ENCODE results near the gene KCNMB2. TPM values are rescaled to one million over a fixed set of nuclear protein-coding genes. Genes with fewer than 3 reads are reported as not detected.

KCNMB2 gene
- total RNA-seq, 1 experiment from 2014 or later, result not detected

DNA sequence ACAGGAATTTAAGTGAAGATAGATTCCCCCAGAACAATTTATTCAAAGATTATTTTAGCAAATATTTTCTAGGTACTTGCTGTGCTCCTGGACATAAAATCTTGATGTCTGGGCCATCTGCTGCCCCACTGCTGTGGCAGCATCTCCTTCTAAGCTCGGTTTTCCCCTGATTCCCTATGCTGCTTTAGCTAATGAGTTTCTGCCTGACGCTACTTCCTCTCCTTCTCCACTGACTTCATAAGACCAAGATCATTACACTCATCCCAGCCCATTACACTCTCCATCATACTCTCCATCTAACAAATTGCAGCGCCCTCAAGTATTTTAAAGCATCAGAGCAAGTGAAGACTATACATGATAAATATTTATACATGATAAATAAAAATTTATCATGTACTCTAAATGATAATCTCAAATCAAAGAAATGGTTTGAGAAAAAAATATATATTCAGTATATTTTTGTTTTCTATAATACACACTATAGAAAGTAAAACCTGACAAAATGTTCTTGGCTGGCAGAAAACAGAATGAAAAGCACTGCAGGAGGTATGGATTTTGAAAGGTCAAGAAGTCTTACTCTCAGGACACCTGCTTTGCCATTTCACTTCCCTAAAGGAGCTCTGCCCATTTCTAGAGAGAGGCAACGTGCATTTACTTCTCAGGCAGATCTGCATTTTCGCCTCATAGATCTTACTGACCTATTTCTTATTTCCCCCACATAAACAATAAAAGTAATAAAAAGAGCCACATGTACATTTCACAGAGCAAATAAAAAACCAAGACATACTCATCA is 232.0 kb downstream of the KCNMB2 start:
- ChIA-PET CTCF (no interaction called here), POLR2A (no interaction called here)
- H3K4me3 Mint-ChIP-seq (ENCODE audit: unreplicated experiment), result no peak overlapping the region
- TF ChIP-seq, protein P1, sequence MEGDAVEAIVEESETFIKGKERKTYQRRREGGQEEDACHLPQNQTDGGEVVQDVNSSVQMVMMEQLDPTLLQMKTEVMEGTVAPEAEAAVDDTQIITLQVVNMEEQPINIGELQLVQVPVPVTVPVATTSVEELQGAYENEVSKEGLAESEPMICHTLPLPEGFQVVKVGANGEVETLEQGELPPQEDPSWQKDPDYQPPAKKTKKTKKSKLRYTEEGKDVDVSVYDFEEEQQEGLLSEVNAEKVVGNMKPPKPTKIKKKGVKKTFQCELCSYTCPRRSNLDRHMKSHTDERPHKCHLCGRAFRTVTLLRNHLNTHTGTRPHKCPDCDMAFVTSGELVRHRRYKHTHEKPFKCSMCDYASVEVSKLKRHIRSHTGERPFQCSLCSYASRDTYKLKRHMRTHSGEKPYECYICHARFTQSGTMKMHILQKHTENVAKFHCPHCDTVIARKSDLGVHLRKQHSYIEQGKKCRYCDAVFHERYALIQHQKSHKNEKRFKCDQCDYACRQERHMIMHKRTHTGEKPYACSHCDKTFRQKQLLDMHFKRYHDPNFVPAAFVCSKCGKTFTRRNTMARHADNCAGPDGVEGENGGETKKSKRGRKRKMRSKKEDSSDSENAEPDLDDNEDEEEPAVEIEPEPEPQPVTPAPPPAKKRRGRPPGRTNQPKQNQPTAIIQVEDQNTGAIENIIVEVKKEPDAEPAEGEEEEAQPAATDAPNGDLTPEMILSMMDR (IDR thresholded peaks at IDR 0.05; ENCODE audit: insufficient read depth in 1 of 2, low read depth in 1 of 2, low read length in 1 of 2, severe bottlenecking in 1 of 2, unreplicated experiment in 1 of 2), result no peak
- intact Hi-C loops (cut with micrococcal nuclease; ENCODE audit: unreplicated experiment), result no loop called here
- no peaks in the 10 kb centered on the region for H3K36me3 ChIP-seq (ENCODE audit: control insufficient read depth, insufficient read depth, low read length)
- no TSS peak for BruUV-seq (replicated peaks)
- H3K9me3 ChIP-seq, result no peaks in the 10 kb centered on the region
- H3K27me3 Mint-ChIP-seq (ENCODE audit: insufficient read depth, unreplicated experiment), result no peaks in the 10 kb centered on the region
- DNase-seq, result no peak
- H3K27me3 ChIP-seq (replicated peaks; ENCODE audit: control insufficient read depth, insufficient read depth, low read length), result no peaks in the 10 kb centered on the region
- H3K4me3 ChIP-seq (ENCODE audit: low read depth, low read length), result no peak overlapping the region
- H3K36me3 Mint-ChIP-seq (ENCODE audit: insufficient read depth, unreplicated experiment), result no peaks in the 10 kb centered on the region
- H3K4me1 Mint-ChIP-seq (ENCODE audit: low read depth, unreplicated experiment), result no peaks in the 10 kb centered on the region
- no peak overlapping the region for H3K27ac Mint-ChIP-seq (ENCODE audit: unreplicated experiment)
- H3K9me3 Mint-ChIP-seq (ENCODE audit: unreplicated experiment), result no peaks in the 10 kb centered on the region
- no peaks in the 10 kb centered on the region for H3K4me1 ChIP-seq

- no TSS peak for BruUV-seq (replicated peaks)
- POLR2A ChIA-PET, result no interaction called here
- CTCF ChIA-PET, result no interaction called here
- Histone ChIP-seq H3K36me3 (ENCODE audit: control insufficient read depth, insufficient read depth, low read length) (no peaks in the 10 kb centered on the region), H3K4me3 (ENCODE audit: low read depth, low read length) (no peak overlapping the region), H3K27me3 (replicated peaks; ENCODE audit: control insufficient read depth, insufficient read depth, low read length) (no peaks in the 10 kb centered on the region), H3K9me3 (no peaks in the 10 kb centered on the region), H3K4me1 (no peaks in the 10 kb centered on the region)
- Mint-ChIP-seq H3K4me1 (ENCODE audit: low read depth, unreplicated experiment) (no peaks in the 10 kb centered on the region), H3K27me3 (ENCODE audit: insufficient read depth, unreplicated experiment) (no peaks in the 10 kb centered on the region), H3K4me3 (ENCODE audit: unreplicated experiment) (no peak overlapping the region), H3K9me3 (ENCODE audit: unreplicated experiment) (no peaks in the 10 kb centered on the region), H3K27ac (ENCODE audit: unreplicated experiment) (no peak overlapping the region), H3K36me3 (ENCODE audit: insufficient read depth, unreplicated experiment) (no peaks in the 10 kb centered on the region)
- DNase-seq, result no peak
- intact Hi-C loops (cut with micrococcal nuclease; ENCODE audit: unreplicated experiment), result no loop called here
- TF ChIP-seq, protein P1 (IDR thresholded peaks at IDR 0.05; ENCODE audit: insufficient read depth in 1 of 2, low read depth in 1 of 2, low read length in 1 of 2, severe bottlenecking in 1 of 2, unreplicated experiment in 1 of 2), result no peak
Observed at GRCh38 chr3:178771511-178771910, 235.3 kb downstream of the KCNMB2 start.

DNA sequence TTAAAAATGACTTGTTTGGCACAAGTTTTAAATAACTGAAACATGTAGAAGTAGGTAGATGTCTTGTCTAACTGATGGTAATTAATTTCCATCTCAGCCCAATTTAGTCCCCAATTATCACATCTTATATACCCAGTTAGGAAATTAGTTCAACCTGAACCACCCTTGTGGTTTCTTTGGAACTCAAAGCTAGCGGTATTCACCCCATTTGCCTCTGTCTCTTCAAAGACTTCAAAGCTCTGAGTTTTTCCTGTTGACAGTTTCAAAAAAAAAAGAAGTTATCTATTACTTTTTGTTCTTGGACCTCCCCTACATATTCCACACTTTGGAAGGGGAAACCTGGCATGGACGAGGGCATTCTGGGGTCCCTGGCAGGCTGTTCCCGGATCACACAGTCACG is 236.5 kb downstream of the KCNMB2 start:
- ChIA-PET CTCF (no interaction called here), POLR2A (no interaction called here)
- no peaks in the 10 kb centered on the region for H3K36me3 ChIP-seq (ENCODE audit: control insufficient read depth, insufficient read depth, low read length)
- Mint-ChIP-seq H3K36me3 (ENCODE audit: insufficient read depth, unreplicated experiment) (no peaks in the 10 kb centered on the region), H3K27ac (ENCODE audit: unreplicated experiment) (no peak overlapping the region), H3K9me3 (ENCODE audit: unreplicated experiment) (no peaks in the 10 kb centered on the region), H3K4me1 (ENCODE audit: low read depth, unreplicated experiment) (no peaks in the 10 kb centered on the region), H3K4me3 (ENCODE audit: unreplicated experiment) (no peak overlapping the region), H3K27me3 (ENCODE audit: insufficient read depth, unreplicated experiment) (no peaks in the 10 kb centered on the region)
- DNase-seq, result no peak
- H3K27me3 ChIP-seq (replicated peaks; ENCODE audit: control insufficient read depth, insufficient read depth, low read length), result no peaks in the 10 kb centered on the region
- TF ChIP-seq, protein P1 (IDR thresholded peaks at IDR 0.05; ENCODE audit: insufficient read depth in 1 of 2, low read depth in 1 of 2, low read length in 1 of 2, severe bottlenecking in 1 of 2, unreplicated experiment in 1 of 2), result no peak
- no peak overlapping the region for H3K4me3 ChIP-seq (ENCODE audit: low read depth, low read length)
- no TSS peak for BruUV-seq (replicated peaks)
- intact Hi-C loops (cut with micrococcal nuclease; ENCODE audit: unreplicated experiment), result no loop called here
- no peaks in the 10 kb centered on the region for H3K4me1 ChIP-seq
- H3K9me3 ChIP-seq, result no peaks in the 10 kb centered on the region

Measured in Caco-2 (cell line).